GM12865 (cell line): ENCODE measurements around the gene ITPRID2.

Experiments
- DNase-seq: peaks from one replicate; pipeline ENCODE4 v3.0.0; 2010; ENCODE audit warnings: low read depth
- H3K4me3 ChIP-seq: 2 replicates; pipeline ENCODE4 v1.5.1; 2011; ENCODE audit warnings: mild to moderate bottlenecking, low read depth, low read length, control low read depth
- CTCF ChIP-seq: IDR thresholded peaks from 2 replicates; pipeline ENCODE4 v1.5.1; 2011; ENCODE audit warnings: low read length, control low read depth, low read depth, inconsistent platforms; ENCODE audit not compliant: insufficient read depth; ENCODE audit errors: missing control alignments

The ITPRID2 gene

GRCh38 chr2:181947273-181947672 lies 55.7 kb downstream of the ITPRID2 start:
- TF ChIP-seq CTCF = no peak

GRCh38 chr2:181948227-181948626 lies 56.7 kb downstream of the ITPRID2 start:
- no peak overlapping the region for H3K4me3 ChIP-seq
- DNase-seq = no peak
- no peak for TF ChIP-seq CTCF

More at GRCh38 chr2:181947273-181947672, 55.7 kb downstream of the ITPRID2 start:
- no peak overlapping the region for H3K4me3 ChIP-seq
- no peak for DNase-seq

GRCh38 chr2:181949047-181949446 lies 57.5 kb downstream of the ITPRID2 start:
- no peak for DNase-seq
- H3K4me3 ChIP-seq = no peak overlapping the region
- no peak for TF ChIP-seq CTCF

- no peak for DNase-seq
- no peak overlapping the region for H3K4me3 ChIP-seq
- TF ChIP-seq CTCF = no peak
These were observed 61.1 kb downstream of the ITPRID2 start for GRCh38 chr2:181952404-181953226.

GRCh38 chr2:181953881-181954537 lies 62.5 kb downstream of the ITPRID2 start:
- H3K4me3 ChIP-seq = no peak overlapping the region; the same call in 1 of the 2 replicates
- DNase-seq = peak; percentile 75
- peak; percentile 71 for TF ChIP-seq CTCF

- H3K4me3 ChIP-seq = no peak overlapping the region
- no peak for DNase-seq
- no peak for TF ChIP-seq CTCF
These were observed 63.0 kb downstream of the ITPRID2 start for GRCh38 chr2:181954538-181954883.
